Activated naive CD4-positive, alpha-beta T cell treated with anti-CD3 and anti-CD28 coated beads, Interleukin-2, amount 50 U/mL, for 72 hours (primary cell): ENCODE results near the gene ADCK2. TPM values are rescaled to one million over a fixed set of nuclear protein-coding genes. Genes with fewer than 3 reads are reported as not detected.
A peak's percentile ranks its signal among the peaks of the same experiment; 100 is the strongest.
"Not testable (repeated sequence)": the region's sequence is repeated elsewhere in the genome, so short reads cannot be mapped to it uniquely, and the experiment has no call there.

Experiments used
- ATAC-seq, 2 donors: fragments of 150-1000 bp; cut with Tn5 transposase; 2 replicates each; pipeline ENCODE4 v1.10.0; 2021; ENCODE audit warnings: mild to moderate bottlenecking in 2 of 2, moderate library complexity in 2 of 2
- DNase-seq, 2 donors: peaks; one replicate each; pipeline ENCODE4 v3.0.0; 2021 to 2022; ENCODE audit warnings: low spot score in 2 of 2
- H3K27ac Mint-ChIP-seq, 2 donors: one replicate each; pipeline ENCODE4 v1.8.0; 2022; ENCODE audit warnings: mild to moderate bottlenecking in 2 of 2, mixed read lengths in 2 of 2
- H3K36me3 Mint-ChIP-seq, 2 donors: one replicate each; pipeline ENCODE4 v1.8.0; 2022; ENCODE audit warnings: mixed read lengths in 2 of 2
- H3K9me3 Mint-ChIP-seq, 2 donors: one replicate each; pipeline ENCODE4 v1.8.0; 2022; ENCODE audit warnings: mixed read lengths in 2 of 2
- total RNA-seq, 2 donors: library from RNA; stranded (reverse); gene quantifications; one replicate each; pipeline ENCODE4 v1.2.3, GENCODE V29; 2022

The ADCK2 gene
- total RNA-seq, 2 donors from 2014 or later = 13.8 to 25.6 TPM

DNA sequence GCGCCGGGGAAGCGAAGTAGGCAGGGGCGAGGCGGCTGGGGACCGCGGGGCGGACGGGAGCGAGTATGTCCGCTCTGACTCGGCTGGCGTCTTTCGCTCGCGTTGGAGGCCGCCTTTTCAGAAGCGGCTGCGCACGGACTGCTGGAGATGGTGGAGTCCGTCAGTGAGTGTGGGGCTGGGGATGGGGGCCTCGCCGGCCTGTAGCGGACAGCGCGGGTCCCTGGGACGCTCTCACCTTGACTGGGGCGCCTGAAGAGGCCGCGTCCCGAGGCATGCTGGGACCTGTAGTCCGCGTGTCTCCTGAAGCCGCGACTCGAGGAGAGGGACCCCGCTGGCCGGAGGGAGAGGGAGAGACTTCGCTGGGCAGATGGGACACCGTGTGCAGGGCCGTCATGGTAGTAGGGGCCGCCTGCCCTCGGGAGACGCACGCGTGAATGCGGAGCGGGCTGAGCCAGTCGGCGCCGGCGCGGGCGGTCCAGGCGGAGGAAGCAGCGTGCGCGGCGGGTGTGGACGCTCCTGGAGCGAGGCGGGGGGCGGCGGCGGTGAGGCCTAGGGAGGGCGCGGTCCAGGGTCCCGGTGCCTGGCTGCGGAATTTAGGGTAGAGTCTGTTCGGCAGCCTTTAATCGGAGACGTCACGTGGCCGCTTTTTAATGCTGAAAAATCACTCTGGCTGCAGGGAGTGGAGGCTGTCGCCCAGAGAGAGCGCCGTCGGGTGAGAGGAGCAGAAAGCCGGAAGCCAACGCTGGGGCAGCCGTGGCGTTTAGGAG lies 24.1 kb downstream of the ADCK2 start, which contains the start of gene NDUFB2:
Gene NDUFB2 (plus strand): TSS at position 29 of the 767 bp plus-strand sequence. CDS start 37 bp downstream, at position 66.
- DNase-seq (peak; percentile 89 to 90), ATAC-seq (peak; percentile 91)
- no peaks in the 10 kb centered on the region for H3K9me3 Mint-ChIP-seq
- H3K27ac Mint-ChIP-seq = peak within 1 kb of the TSS; percentile 97 to 98
- peaks cover 12 to 14% of the 10 kb centered on the region in 2 donors for H3K36me3 Mint-ChIP-seq

DNA sequence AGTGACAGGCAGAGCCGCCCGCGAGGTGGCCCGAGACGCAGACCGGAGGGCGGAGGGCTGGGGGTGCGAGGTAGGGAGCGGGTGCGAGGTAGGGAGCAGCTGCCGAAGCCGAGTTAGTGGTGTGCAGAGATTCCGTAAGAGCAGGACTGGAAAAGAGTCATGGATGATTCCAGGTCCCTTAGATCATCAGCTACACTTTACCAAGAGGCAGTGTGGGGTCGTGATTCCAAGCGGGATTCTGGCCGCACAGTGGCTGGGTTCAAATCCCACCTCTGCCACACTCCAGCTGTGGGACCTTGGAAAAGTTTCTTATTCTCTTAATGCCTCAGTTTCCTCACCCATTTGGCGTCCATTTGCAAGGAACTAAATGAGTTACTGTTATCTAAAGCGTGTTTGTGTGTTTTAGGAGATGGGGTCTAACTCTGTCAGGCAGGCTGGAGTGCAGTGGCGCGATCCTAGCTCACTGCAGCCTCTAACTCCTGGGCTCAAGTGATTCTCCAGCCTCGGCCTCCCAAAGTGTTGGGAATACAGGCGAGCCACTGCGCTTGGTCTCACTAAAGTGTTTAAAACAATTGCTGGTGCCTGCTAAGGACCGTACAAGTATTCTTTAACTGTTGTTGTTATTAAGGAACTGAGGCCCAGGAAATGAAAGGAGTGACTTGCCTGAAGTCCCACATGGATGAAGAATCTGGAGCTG lies 24.9 kb downstream of the ADCK2 start:
- peak overlapping the region; percentile 97 to 98 for H3K27ac Mint-ChIP-seq
- peaks cover 12 to 14% of the 10 kb centered on the region in 2 donors for H3K36me3 Mint-ChIP-seq
- DNase-seq = no peak
- H3K9me3 Mint-ChIP-seq = no peaks in the 10 kb centered on the region
- ATAC-seq = no peak

- DNase-seq (no peak), ATAC-seq (no peak)
- Mint-ChIP-seq H3K9me3 (no peaks in the 10 kb centered on the region), H3K27ac (peak overlapping the region in 1 of 2 donors; percentile 97), H3K36me3 (peaks cover 12 to 14% of the 10 kb centered on the region in 2 donors)
These were observed 25.7 kb downstream of the ADCK2 start for GRCh38 chr7:140698477-140698876.

GRCh38 chr7:140702774-140703173 lies 30.0 kb downstream of the ADCK2 start:
- Mint-ChIP-seq H3K27ac (peak overlapping the region in 1 of 2 donors; percentile 48), H3K36me3 (peaks cover 4 to 7% of the 10 kb centered on the region in 2 donors), H3K9me3 (no peaks in the 10 kb centered on the region)
- ATAC-seq = no peak
- no peak for DNase-seq

GRCh38 chr7:140704205-140704604 lies 31.5 kb downstream of the ADCK2 start:
- ATAC-seq (no peak), DNase-seq (no peak)
- H3K36me3 Mint-ChIP-seq = no peaks in the 10 kb centered on the region
- peak overlapping the region; percentile 5 to 32 for H3K27ac Mint-ChIP-seq
- H3K9me3 Mint-ChIP-seq = no peaks in the 10 kb centered on the region

- no peak overlapping the region for H3K27ac Mint-ChIP-seq
- DNase-seq (no peak), ATAC-seq (no peak)
- peaks cover 0 to 7% of the 10 kb centered on the region in 2 donors for H3K36me3 Mint-ChIP-seq
- peaks cover 0 to 6% of the 10 kb centered on the region in 2 donors for H3K9me3 Mint-ChIP-seq
These were observed 34.4 kb downstream of the ADCK2 start for GRCh38 chr7:140707132-140707531.

DNA sequence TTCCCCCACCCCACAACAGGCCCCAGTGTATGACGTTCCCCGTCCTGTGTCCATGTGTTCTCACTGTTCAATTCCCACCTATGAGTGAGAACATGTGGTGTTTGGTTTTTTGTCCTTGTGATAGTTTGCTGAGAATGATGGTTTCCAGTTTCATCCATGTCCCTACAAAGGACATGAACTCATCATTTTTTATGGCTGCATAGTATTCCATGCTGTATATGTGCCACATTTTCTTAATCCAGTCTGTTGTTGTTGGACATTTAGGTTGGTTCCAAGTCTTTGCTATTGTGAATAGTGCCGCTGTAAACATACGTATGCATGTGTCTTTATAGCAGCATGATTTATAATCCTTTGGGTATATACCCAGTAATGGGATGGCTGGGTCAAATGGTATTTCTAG lies 36.0 kb downstream of the ADCK2 start:
- H3K36me3 Mint-ChIP-seq, ATAC-seq, H3K9me3 Mint-ChIP-seq, DNase-seq, H3K27ac Mint-ChIP-seq: not testable (repeated sequence)

- H3K36me3 Mint-ChIP-seq = peaks cover 7 to 12% of the 10 kb centered on the region in 2 donors
- not testable (repeated sequence) for H3K9me3 Mint-ChIP-seq, DNase-seq, ATAC-seq, H3K27ac Mint-ChIP-seq
These were observed 39.6 kb downstream of the ADCK2 start for GRCh38 chr7:140712392-140712791.

DNA sequence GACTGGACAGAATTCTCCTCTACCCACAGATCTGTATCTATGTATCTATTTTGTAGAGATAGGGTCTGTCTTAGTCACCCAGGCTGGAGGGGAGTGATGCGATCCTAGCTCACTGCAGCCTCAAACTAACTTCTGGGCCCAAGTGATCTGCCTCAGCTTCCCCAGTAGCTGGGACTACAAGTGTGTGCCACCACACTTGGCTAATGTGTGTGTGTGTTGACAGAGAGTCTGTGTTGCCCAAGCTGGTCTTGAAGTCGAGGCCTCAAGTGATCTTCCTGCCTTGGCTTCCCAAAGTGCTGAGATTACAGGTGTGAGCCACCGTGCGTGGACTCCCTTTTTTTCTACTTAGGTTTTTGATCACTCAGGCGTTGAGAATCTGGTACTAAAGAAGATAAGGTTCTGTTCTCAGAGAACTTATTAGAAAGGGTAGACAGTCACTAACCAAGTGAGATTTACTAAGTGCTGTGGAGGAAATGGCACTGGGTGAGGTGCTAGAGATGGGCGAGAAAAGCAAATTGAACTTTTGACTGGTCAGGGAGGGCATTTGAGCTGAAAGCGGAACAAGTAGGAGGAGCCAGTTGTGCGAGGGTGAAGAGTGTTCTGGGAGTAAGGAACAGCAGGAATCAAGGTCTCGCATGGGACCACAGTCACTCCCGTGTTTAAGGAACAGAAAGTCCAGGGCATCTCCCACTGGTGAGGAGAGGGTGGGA lies 41.7 kb downstream of the ADCK2 start:
- Mint-ChIP-seq H3K27ac (no peak overlapping the region), H3K36me3 (peaks cover 7 to 12% of the 10 kb centered on the region in 2 donors), H3K9me3 (peaks cover 0 to 6% of the 10 kb centered on the region in 2 donors)
- ATAC-seq (no peak), DNase-seq (no peak)

DNA sequence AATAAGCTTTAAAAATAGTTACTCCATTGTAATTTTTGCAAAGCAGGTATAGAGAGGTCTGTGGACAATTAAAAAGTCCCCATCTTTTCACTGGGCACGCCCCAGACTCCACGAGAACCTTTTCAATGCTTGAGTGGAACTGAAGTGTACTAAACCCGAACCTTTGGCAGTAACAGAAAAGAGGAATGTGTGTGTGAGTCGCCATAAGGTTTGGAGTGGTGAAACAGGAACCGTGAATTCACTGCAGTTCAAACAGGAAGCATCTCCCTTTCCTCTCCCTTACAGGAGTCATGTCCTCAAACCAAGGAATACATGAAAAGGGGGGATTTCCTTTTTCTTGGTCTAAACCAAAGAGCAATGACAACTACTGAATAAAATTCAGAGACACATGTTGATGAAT lies 47.0 kb downstream of the ADCK2 start:
- Mint-ChIP-seq H3K27ac (peak overlapping the region in 1 of 2 donors; percentile 66), H3K9me3 (no peaks in the 10 kb centered on the region), H3K36me3 (no peaks in the 10 kb centered on the region)
- ATAC-seq (no peak), DNase-seq (no peak)

DNA sequence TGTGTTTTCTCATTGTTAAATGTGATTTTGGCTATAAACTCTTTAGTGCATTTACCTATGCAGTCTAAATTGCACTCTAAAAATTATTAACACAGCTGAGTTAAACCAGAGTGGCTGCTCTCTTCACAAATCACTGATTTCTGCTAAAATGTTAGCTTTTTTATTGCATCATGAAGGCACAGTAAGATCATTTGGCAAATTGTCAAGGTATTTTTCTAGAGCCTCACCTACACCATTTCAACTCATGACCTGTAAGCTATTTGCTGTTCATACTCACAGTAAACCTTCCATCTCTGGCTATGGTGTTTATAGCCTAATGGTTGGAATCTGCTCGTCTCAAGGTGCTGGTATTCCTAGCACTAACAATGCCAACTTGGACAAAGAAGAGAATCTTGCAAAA lies 49.5 kb downstream of the ADCK2 start:
- Mint-ChIP-seq H3K36me3 (no peaks in the 10 kb centered on the region), H3K9me3 (no peaks in the 10 kb centered on the region), H3K27ac (no peak overlapping the region)
- DNase-seq (no peak), ATAC-seq (no peak)

DNA sequence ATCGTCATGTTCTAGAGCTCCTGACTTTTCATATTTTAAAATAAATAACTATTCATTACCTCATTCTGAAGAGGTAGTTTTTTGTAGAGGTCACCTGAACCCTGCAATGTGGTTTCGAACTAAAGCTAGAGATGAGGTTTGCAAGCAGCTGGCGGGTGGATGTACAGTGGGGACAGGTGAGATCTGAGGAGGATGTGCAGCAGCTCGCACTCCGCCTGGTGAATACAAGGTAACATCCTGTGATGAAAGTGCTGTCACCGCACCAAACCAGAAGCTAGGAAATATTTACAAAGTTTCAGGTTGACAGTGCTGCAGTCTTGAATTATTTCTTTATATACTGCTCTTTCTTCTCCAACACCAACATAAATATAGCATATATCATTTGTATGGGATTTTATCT lies 50.3 kb downstream of the ADCK2 start:
- ATAC-seq = peak; percentile 92 to 96
- no peaks in the 10 kb centered on the region for H3K36me3 Mint-ChIP-seq
- peak overlapping the region in 1 of 2 donors; percentile 69 for H3K27ac Mint-ChIP-seq
- H3K9me3 Mint-ChIP-seq = no peaks in the 10 kb centered on the region
- DNase-seq = peak in 1 of 2 donors; percentile 37

DNA sequence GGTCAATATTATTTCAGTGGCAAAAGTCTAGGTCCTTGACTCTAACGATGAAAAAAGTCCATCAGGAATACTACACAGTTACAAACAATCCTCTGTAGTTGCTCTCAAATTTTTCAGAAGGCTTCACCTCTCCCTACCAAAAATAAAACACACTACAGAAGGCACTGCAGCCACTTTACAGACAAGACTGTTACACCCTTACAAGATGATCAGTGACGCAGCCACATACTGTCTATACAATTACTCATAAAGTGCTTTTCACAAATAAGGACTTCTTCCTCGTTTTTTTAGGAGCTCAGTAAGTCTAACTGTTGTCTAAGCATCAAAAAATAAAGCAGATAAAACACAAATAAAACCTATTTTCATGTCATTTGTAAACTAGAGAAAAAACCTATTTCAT lies 50.8 kb downstream of the ADCK2 start:
- no peaks in the 10 kb centered on the region for H3K36me3 Mint-ChIP-seq
- peak overlapping the region in 1 of 2 donors; percentile 69 for H3K27ac Mint-ChIP-seq
- no peak for DNase-seq

DNA sequence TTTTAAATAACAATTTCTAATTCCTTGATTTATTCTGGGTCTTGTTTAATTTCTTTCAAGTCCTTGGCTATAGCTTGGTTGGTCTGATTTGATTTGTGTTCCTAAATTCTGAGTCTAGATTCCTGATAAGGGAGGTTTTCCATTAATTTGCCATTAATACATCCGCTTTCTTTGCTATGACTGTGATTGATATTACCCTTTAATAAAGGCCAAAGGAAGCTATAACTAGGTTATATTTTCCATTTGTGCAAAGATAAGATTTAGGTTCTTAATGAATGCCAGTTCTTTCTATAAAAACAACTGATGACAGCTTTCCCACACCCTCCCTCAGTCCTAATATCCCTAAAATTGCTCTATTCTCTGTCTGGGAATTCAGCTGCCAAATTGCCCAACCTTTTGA lies 52.0 kb downstream of the ADCK2 start:
- H3K36me3 Mint-ChIP-seq = no peaks in the 10 kb centered on the region
- no peak overlapping the region for H3K27ac Mint-ChIP-seq
- DNase-seq = no peak
- no peak for ATAC-seq
- H3K9me3 Mint-ChIP-seq = no peaks in the 10 kb centered on the region

More for the DNA sequence above, 50.8 kb downstream of the ADCK2 start:
- H3K9me3 Mint-ChIP-seq = no peaks in the 10 kb centered on the region
- peak; percentile 60 to 70 for ATAC-seq

GRCh38 chr7:140726281-140726680 lies 53.5 kb downstream of the ADCK2 start:
- Mint-ChIP-seq H3K36me3 (no peaks in the 10 kb centered on the region), H3K9me3 (no peaks in the 10 kb centered on the region)

GRCh38 chr7:140732416-140732815 lies 59.7 kb downstream of the ADCK2 start:
- no peaks in the 10 kb centered on the region for H3K9me3 Mint-ChIP-seq
- ATAC-seq (no peak), DNase-seq (no peak)
- no peak overlapping the region for H3K27ac Mint-ChIP-seq
- no peaks in the 10 kb centered on the region for H3K36me3 Mint-ChIP-seq

More at GRCh38 chr7:140726281-140726680, 53.5 kb downstream of the ADCK2 start:
- DNase-seq (no peak), ATAC-seq (no peak)
- H3K27ac Mint-ChIP-seq = peak overlapping the region in 1 of 2 donors; percentile 26

DNA sequence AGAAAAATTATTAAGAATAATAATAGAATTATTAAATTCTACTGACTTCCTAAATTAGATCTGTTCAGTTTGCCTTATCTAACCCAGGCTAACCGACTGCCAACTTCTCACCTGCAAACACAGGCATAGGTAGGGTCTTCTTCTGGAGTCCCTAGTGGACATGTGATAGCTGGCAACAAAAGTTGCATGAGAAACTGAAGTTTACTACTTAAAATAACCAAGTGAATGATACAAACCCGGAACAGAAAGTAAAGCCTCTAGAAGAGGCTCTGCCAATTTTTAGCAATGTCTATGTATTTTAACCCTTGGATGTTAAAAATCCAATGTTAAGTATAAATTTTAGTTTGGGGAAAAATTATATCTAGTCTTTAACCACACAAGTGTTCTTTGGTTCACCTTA lies 61.4 kb downstream of the ADCK2 start:
- ATAC-seq (no peak), DNase-seq (no peak)
- no peak overlapping the region for H3K27ac Mint-ChIP-seq
- H3K9me3 Mint-ChIP-seq = no peaks in the 10 kb centered on the region
- no peaks in the 10 kb centered on the region for H3K36me3 Mint-ChIP-seq
